ENCODE data around the gene CDCA7. TPM values are rescaled to one million over a fixed set of nuclear protein-coding genes. Genes with fewer than 3 reads are reported as not detected.
A peak's percentile ranks its signal among the peaks of the same experiment; 100 is the strongest.
"Not testable (repeated sequence)": the region's sequence is repeated elsewhere in the genome, so short reads cannot be mapped to it uniquely, and the experiment has no call there.

CDCA7 gene
- total RNA-seq, 1 donor from 2014 or later: 3.2 TPM

DNA sequence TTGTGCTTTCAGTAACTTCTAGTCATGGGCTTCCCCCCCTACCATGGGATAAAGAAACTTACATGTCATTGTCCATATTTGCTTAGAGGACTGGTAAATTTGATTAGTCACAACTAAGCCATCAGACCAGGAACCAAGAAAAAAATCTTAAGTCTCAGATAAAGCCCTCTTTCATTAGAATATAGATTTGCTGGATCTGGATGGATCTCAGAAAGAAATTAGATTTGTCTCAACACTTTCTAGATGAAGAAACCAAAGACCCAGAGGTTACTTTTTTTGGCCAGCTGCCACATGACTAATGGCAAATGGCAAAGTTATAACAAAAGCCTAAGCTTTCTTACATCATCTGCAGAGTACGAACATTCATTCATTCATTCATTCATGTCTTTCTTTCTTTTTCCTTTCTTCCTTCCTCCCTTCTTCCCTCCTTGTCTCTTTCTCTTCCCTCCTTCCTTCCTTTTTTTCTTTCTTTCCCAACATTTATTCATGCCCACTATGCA is 60.2 kb downstream of the CDCA7 start:
- H3K9me3 Mint-ChIP-seq (ENCODE audit: unreplicated experiment): no peaks in the 10 kb centered on the region
- no peak overlapping the region for H3K4me3 Mint-ChIP-seq (ENCODE audit: unreplicated experiment)
- TF ChIP-seq CTCF (IDR thresholded peaks at IDR 0.05; ENCODE audit: partially characterized antibody, unreplicated experiment): no peak
- no peaks in the 10 kb centered on the region for H3K27me3 Mint-ChIP-seq (ENCODE audit: unreplicated experiment)
- peak overlapping the region; percentile 88 for H3K27ac Mint-ChIP-seq (ENCODE audit: unreplicated experiment)
- no peaks in the 10 kb centered on the region for H3K36me3 Mint-ChIP-seq (ENCODE audit: unreplicated experiment)
- H3K4me1 Mint-ChIP-seq (ENCODE audit: low read depth, unreplicated experiment): peaks cover 34% of the 10 kb centered on the region
- DNase-seq: no peak

DNA sequence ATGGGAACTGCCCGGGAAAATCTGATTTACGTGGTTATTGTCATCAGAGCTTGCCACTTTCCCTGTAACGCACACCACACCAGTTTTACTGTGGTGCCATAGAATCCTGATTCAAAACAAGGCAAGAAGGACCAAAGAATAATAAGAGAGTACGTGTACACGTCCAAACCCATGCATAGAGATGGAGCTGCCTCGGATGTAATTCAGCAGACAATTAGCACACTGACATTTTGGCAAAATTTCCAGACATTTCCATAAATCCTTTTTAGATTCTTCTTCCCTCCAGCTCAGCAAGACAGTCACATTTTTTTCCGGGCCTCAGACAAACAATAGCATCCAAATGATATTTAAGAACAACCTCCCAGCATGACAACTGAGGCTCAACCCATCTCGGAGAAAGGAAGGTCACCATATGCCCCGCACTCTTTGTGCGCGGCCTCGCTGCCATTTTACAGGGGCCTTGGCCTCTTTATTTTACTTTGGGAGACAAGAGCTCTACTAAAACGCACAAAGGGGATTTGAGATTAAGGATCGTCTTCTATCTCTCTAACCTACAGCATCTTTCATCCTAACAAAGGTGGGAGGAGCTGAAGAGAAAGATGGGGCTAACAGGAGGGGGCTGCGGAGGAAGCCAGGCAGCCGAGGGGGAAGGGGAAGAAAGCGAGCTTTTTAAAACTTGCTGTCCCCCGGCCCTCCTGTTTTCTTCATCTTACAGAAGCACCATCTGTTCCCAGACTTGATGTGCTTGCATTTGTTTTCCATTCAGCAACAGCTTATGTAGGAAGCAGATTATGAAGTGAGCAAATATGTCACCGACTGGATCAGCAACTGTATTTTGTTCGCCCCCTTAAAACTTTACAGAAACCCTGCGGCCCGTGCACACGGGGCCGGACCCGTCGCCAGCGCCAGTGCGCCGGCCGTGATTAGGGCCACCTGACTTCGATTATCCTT is 61.0 kb downstream of the CDCA7 start:
- no peaks in the 10 kb centered on the region for H3K27me3 Mint-ChIP-seq (ENCODE audit: unreplicated experiment)
- peak overlapping the region; percentile 34 for H3K4me3 Mint-ChIP-seq (ENCODE audit: unreplicated experiment)
- no peak for TF ChIP-seq CTCF (IDR thresholded peaks at IDR 0.05; ENCODE audit: partially characterized antibody, unreplicated experiment)

GRCh38 chr2:173416415-173417152 is 61.9 kb downstream of the CDCA7 start:
- Mint-ChIP-seq H3K27ac (ENCODE audit: unreplicated experiment) (peak overlapping the region; percentile 88), H3K4me1 (ENCODE audit: low read depth, unreplicated experiment) (peaks cover 39% of the 10 kb centered on the region), H3K4me3 (ENCODE audit: unreplicated experiment) (peak overlapping the region; percentile 34)
- not testable (repeated sequence) for H3K9me3 Mint-ChIP-seq (ENCODE audit: unreplicated experiment); DNase-seq; H3K36me3 Mint-ChIP-seq (ENCODE audit: unreplicated experiment); H3K27me3 Mint-ChIP-seq (ENCODE audit: unreplicated experiment)

More for the DNA sequence above, 61.0 kb downstream of the CDCA7 start:
- H3K9me3 Mint-ChIP-seq (ENCODE audit: unreplicated experiment): no peaks in the 10 kb centered on the region
- peak overlapping the region; percentile 88 for H3K27ac Mint-ChIP-seq (ENCODE audit: unreplicated experiment)
- peaks cover 39% of the 10 kb centered on the region for H3K4me1 Mint-ChIP-seq (ENCODE audit: low read depth, unreplicated experiment)
- no peaks in the 10 kb centered on the region for H3K36me3 Mint-ChIP-seq (ENCODE audit: unreplicated experiment)
- no peak for DNase-seq

DNA sequence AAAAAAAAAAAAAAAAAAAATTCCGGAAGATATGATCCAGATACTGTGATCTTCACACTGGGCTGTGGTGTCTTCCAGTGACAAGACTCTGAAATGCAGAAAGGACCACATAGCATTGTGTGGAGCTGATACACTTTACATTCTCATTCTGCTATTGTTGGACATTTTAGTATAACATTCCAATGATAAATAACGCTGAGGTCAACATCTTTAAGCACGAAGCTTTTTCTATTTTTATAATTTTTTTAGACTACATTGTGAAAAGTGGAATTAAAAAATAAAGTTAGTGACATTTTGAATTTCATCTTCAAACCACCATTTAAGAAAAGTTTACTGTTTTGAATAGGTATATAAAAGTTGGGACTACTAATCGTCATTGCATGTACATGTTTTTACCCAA is 62.7 kb downstream of the CDCA7 start:
- DNase-seq: no peak
- no peak for TF ChIP-seq CTCF (IDR thresholded peaks at IDR 0.05; ENCODE audit: partially characterized antibody, unreplicated experiment)
- no peak overlapping the region for H3K27ac Mint-ChIP-seq (ENCODE audit: unreplicated experiment)
- no peak overlapping the region for H3K4me3 Mint-ChIP-seq (ENCODE audit: unreplicated experiment)
- peaks cover 2% of the 10 kb centered on the region for H3K27me3 Mint-ChIP-seq (ENCODE audit: unreplicated experiment)
- peaks cover 38% of the 10 kb centered on the region for H3K4me1 Mint-ChIP-seq (ENCODE audit: low read depth, unreplicated experiment)
- H3K9me3 Mint-ChIP-seq (ENCODE audit: unreplicated experiment): no peaks in the 10 kb centered on the region
- peaks cover 4% of the 10 kb centered on the region for H3K36me3 Mint-ChIP-seq (ENCODE audit: unreplicated experiment)

DNA sequence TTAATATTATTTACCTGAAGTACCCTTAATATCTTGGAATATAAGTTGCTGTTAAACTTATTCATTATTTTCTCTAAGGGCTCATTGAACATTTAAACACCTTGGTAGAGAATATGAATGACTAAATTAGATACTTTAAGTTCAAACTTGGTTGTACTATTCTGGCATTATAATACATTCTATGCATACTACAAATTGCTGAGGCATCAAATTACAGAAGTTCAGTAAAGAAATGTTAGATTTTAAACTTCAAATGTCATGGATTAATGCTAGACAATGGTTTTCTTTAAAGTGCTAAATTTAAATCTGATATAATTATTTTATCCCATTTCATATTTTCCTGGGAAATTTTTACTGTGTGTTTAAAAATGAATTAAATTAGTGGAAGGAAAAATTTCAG is 63.1 kb downstream of the CDCA7 start:
- no peak for DNase-seq
- peaks cover 2% of the 10 kb centered on the region for H3K27me3 Mint-ChIP-seq (ENCODE audit: unreplicated experiment)
- peaks cover 34% of the 10 kb centered on the region for H3K4me1 Mint-ChIP-seq (ENCODE audit: low read depth, unreplicated experiment)
- H3K9me3 Mint-ChIP-seq (ENCODE audit: unreplicated experiment): no peaks in the 10 kb centered on the region
- TF ChIP-seq CTCF (IDR thresholded peaks at IDR 0.05; ENCODE audit: partially characterized antibody, unreplicated experiment): no peak
- peaks cover 4% of the 10 kb centered on the region for H3K36me3 Mint-ChIP-seq (ENCODE audit: unreplicated experiment)
- H3K27ac Mint-ChIP-seq (ENCODE audit: unreplicated experiment): no peak overlapping the region
- no peak overlapping the region for H3K4me3 Mint-ChIP-seq (ENCODE audit: unreplicated experiment)
